K562 (cell line): ENCODE data around the gene POLD4. TPM values are rescaled to one million over a fixed set of nuclear protein-coding genes. Genes with fewer than 3 reads are reported as not detected.

Experiments
- ATAC-seq: fragments of 200-7000 bp; cut with Tn5 transposase; 3 replicates; pipeline ENCODE4 v1.9.1; 2020; ENCODE audit warnings: moderate library complexity
- BruUV-seq: library from RNA; stranded (reverse); fragments of 400-500 nt; replicated peaks from 2 replicates; lab custom pipeline; 2021; lab: Mats Ljungman, UMichigan
- CTCF ChIA-PET: fragments of 300-600 bp; formaldehyde crosslinking; extraction: SDS; loops from one replicate; lab custom pipeline; 2021; ENCODE audit warnings: low intra/inter-chr PET ratio; lab: Yijun Ruan, JAX
- POLR2A ChIA-PET: fragments of 300-600, 350-650 bp; sonication (Branson Sonifier 250); formaldehyde crosslinking; extraction: SDS; loops from one replicate; lab custom pipeline; 2021; ENCODE audit warnings: antibody characterized with exemption, inconsistent platforms; lab: Yijun Ruan, JAX
- DNase-seq, 4 experiments: peaks; one replicate each; pipeline versions ENCODE4 v3.0.0 to v3.0.0-alpha.2; 2011 to 2018; ENCODE audit warnings: low spot score in 3 of 4, mixed read lengths in 3 of 4; ENCODE audit errors: extremely low read depth in 1 of 4
- FAIRE-seq: peaks from 2 replicates; lab custom pipeline; 2011; peaks lifted over from hg19 to GRCh38; lab: Jason Lieb, UNC
- H2AFZ ChIP-seq: 2 replicates; pipeline ENCODE4 v1.6.0; 2011; ENCODE audit warnings: low read depth, low read length, control low read depth, inconsistent platforms
- H3K27ac ChIP-seq: fragments of 200-600 bp; 3 replicates; pipeline ENCODE4 v1.8.0; 2011; ENCODE audit warnings: low read depth, mild to moderate bottlenecking, control low read depth, inconsistent platforms, low read length, moderate library complexity, mixed read lengths; ENCODE audit errors: extremely low read depth
- H3K27me3 ChIP-seq, 2 experiments: fragments of 300-600 bp in 1 of 2; 2 replicates in 1 of 2; 3 replicates in 1 of 2; pipeline versions ENCODE4 v1.6.0 to v1.8.0; 2011; ENCODE audit warnings: inconsistent platforms in 2 of 2, low read length in 2 of 2, mild to moderate bottlenecking in 1 of 2, mixed read lengths in 1 of 2, moderate library complexity in 1 of 2; ENCODE audit not compliant: control insufficient read depth in 2 of 2, insufficient read depth in 2 of 2
- H3K36me3 ChIP-seq: fragments of 300-600 bp; 3 replicates; pipeline ENCODE4 v1.8.0; 2011; ENCODE audit warnings: mild to moderate bottlenecking, low read length, inconsistent platforms; ENCODE audit not compliant: control insufficient read depth, insufficient read depth
- H3K4me1 ChIP-seq, 2 experiments: fragments of 200-600 bp in 1 of 2; replicated peaks in 1 of 2; 2 replicates in 1 of 2; 3 replicates in 1 of 2; pipeline versions ENCODE4 v1.5.1 to v1.8.0; 2011; ENCODE audit warnings: inconsistent platforms in 2 of 2, low read length in 2 of 2, mild to moderate bottlenecking in 1 of 2, mixed read lengths in 1 of 2, moderate library complexity in 1 of 2; ENCODE audit not compliant: control insufficient read depth in 2 of 2, insufficient read depth in 2 of 2
- H3K4me2 ChIP-seq: 2 replicates; pipeline ENCODE4 v1.6.1; 2011; ENCODE audit warnings: low read length, control low read depth, inconsistent platforms, mixed read lengths; ENCODE audit not compliant: insufficient read depth
- H3K4me3 ChIP-seq: fragments of 200-600 bp; sonication (generic), shearing (Covaris generic); 2 replicates; pipeline ENCODE4 v1.5.1; 2016; ENCODE audit warnings: control low read depth, inconsistent platforms
- H3K79me2 ChIP-seq: fragments of 200-600 bp; 3 replicates; pipeline ENCODE4 v1.8.0; 2011; ENCODE audit warnings: low read length, inconsistent platforms; ENCODE audit not compliant: control insufficient read depth, insufficient read depth
- H3K9ac ChIP-seq, 2 experiments: 2 replicates each; pipeline versions ENCODE4 v1.6.0 to v1.6.1; 2011; ENCODE audit warnings: low read depth in 2 of 2, low read length in 2 of 2, control low read depth in 1 of 2, inconsistent platforms in 1 of 2, mild to moderate bottlenecking in 1 of 2, mixed read lengths in 1 of 2; ENCODE audit not compliant: insufficient read depth in 1 of 2
- H3K9me1 ChIP-seq: one replicate; pipeline ENCODE4 v1.6.0; 2011; ENCODE audit warnings: inconsistent platforms, mild to moderate bottlenecking, low read length, moderate library complexity; ENCODE audit not compliant: control insufficient read depth, insufficient read depth
- H3K9me3 ChIP-seq: replicated peaks from 2 replicates; pipeline ENCODE4 v1.5.1; 2011; ENCODE audit warnings: low read depth, low read length, inconsistent platforms; ENCODE audit not compliant: control insufficient read depth, insufficient read depth
- H4K20me1 ChIP-seq: replicated peaks from 2 replicates; pipeline ENCODE4 v1.6.1; 2011; ENCODE audit warnings: low read length, inconsistent platforms, mixed read lengths; ENCODE audit not compliant: control insufficient read depth, insufficient read depth
- CXXC5 ChIP-seq: fragments of 250-450 bp; sonication (Bioruptor Pico); IDR thresholded peaks from 2 replicates; pipeline ENCODE4 v1.8.0; 2022; ENCODE audit warnings: inconsistent platforms, mild to moderate bottlenecking, moderate library complexity
- GTF2F1 ChIP-seq: IDR thresholded peaks from 2 replicates; pipeline ENCODE4 v1.6.1; 2011; ENCODE audit warnings: low read depth, low read length, improper control_type of control experiment
- ILF3 ChIP-seq: fragments of 450-650 bp; IDR thresholded peaks from 2 replicates; pipeline ENCODE4 v1.6.1; 2018; ENCODE audit warnings: antibody characterized with exemption, mild to moderate bottlenecking, moderate library complexity, borderline replicate concordance
- JUN ChIP-seq, 2 experiments: sonication (generic) in 1 of 2; formaldehyde crosslinking in 1 of 2; IDR thresholded peaks; 2 replicates each; pipeline versions ENCODE4 v1.6.1 to v1.8.0; 2012 to 2022; ENCODE audit warnings: borderline replicate concordance in 2 of 2, mild to moderate bottlenecking in 2 of 2, improper control_type of control experiment in 1 of 2, low read depth in 1 of 2, low read length in 1 of 2, missing genetic modification reagents in 1 of 2
- PHB2 ChIP-seq: fragments of 450-650 bp; IDR thresholded peaks from 2 replicates; pipeline ENCODE4 v1.6.1; 2017; ENCODE audit warnings: low read depth
- PRPF4 ChIP-seq: fragments of 200-400 bp; formaldehyde crosslinking; IDR thresholded peaks from one replicate; pipeline ENCODE4 v1.6.1; 2017; ENCODE audit warnings: low read length, low read depth, mild to moderate bottlenecking; ENCODE audit not compliant: insufficient read depth, poor library complexity, severe bottlenecking
- RUNX1 ChIP-seq: sonication (generic); IDR thresholded peaks from 2 replicates; pipeline ENCODE4 v1.6.1; 2016; ENCODE audit warnings: antibody characterized with exemption, low read depth
- SMAD3 ChIP-seq: fragments of 450-650 bp; formaldehyde crosslinking; conservative IDR thresholded peaks from 2 replicates; pipeline ENCODE4 v1.4.0; 2020; ENCODE audit warnings: mild to moderate bottlenecking
- ZBED1 ChIP-seq: IDR thresholded peaks from 2 replicates; pipeline ENCODE4 v1.6.1; 2014
- ZNF699 ChIP-seq: fragments of 250-450 bp; sonication (Bioruptor Pico); IDR thresholded peaks from 2 replicates; pipeline ENCODE4 v1.8.0; 2021; ENCODE audit warnings: mild to moderate bottlenecking, moderate library complexity; ENCODE audit not compliant: insufficient replicate concordance
- WGBS: fragments of 100-300 bp; shearing (Covaris generic); methylation state at CpG from one replicate; pipeline ENCODE4 v1.1.6; 2016; ENCODE audit warnings: low coverage, mixed read lengths; ENCODE audit not compliant: insufficient coverage; ENCODE audit errors: missing lambda C conversion rate; 5-methylcytosine and 5-hydroxymethylcytosine counted together
- in situ Hi-C: fragments of 300-500 bp; cut with MboI; formaldehyde crosslinking; loops from 4 replicates; pipeline ENCODE4 v1.15.0; 2018; ENCODE audit warnings: inconsistent platforms, mixed read lengths
- intact Hi-C: fragments of 100-400 bp; cut with micrococcal nuclease; formaldehyde crosslinking; loops from 2 replicates; pipeline ENCODE4 v1.14.2; 2022
- polyA plus RNA-seq, 8 experiments: library from polyadenylated mRNA; depleted of rRNA in 4 of 8; stranded (reverse) in 5 of 8; unstranded in 3 of 8; fragments of >200 nt; fragmentation: Nextera tagmentation in 2 of 8; fragmentation: Illumina TruSeq in 1 of 8; extraction: Ambion mirVana in 2 of 8; extraction: Trizol in 1 of 8; gene quantifications; 2 replicates each; pipeline versions ENCODE4 v1.2.1 to v1.2.3, GENCODE V29; 2011 to 2014; ENCODE audit warnings: inconsistent platforms in 1 of 8, missing spikeins in 1 of 8
- total RNA-seq, 7 experiments: library from RNA; depleted of rRNA in 6 of 7; stranded (reverse); fragments of >200 nt in 6 of 7; fragmentation: Illumina TruSeq in 2 of 7; extraction: Trizol in 2 of 7; gene quantifications; 2 replicates each; pipeline versions ENCODE4 v1.2.1 to v1.2.3, GENCODE V29; 2011 to 2021; ENCODE audit warnings: low replicate concordance in 1 of 7
- TF ChIP-seq, protein P1 (sequence below), 3 experiments: fragments of 200-800 bp in 1 of 3; sonication (Bioruptor generic) in 1 of 3; sonication (generic) in 1 of 3; formaldehyde crosslinking in 1 of 3; IDR thresholded peaks; 2 replicates each; pipeline versions ENCODE4 v1.6.1 to v1.8.0; 2016 to 2022; ENCODE audit warnings: mild to moderate bottlenecking in 2 of 3, missing compliant biosample characterization in 2 of 3, missing genetic modification characterization in 2 of 3, missing genetic modification reagents in 1 of 3
- TF ChIP-seq, protein P2 (sequence below): fragments of 250-450 bp; sonication (Bioruptor Pico); IDR thresholded peaks from 2 replicates; pipeline ENCODE4 v1.5.1; 2021; ENCODE audit warnings: mild to moderate bottlenecking
- TF ChIP-seq, protein P3 (sequence below): conservative IDR thresholded peaks from 2 replicates; pipeline ENCODE4 v1.6.1; 2011; ENCODE audit warnings: low read depth, mild to moderate bottlenecking, low read length; ENCODE audit not compliant: control insufficient read depth

The POLD4 gene
- total and polyA plus RNA-seq, 9 of the 15 experiments (the other 6 are each of a cell fraction or from before 2014, with no cell fraction given), result 5.8 to 64.5 (median 18.3) TPM

DNA sequence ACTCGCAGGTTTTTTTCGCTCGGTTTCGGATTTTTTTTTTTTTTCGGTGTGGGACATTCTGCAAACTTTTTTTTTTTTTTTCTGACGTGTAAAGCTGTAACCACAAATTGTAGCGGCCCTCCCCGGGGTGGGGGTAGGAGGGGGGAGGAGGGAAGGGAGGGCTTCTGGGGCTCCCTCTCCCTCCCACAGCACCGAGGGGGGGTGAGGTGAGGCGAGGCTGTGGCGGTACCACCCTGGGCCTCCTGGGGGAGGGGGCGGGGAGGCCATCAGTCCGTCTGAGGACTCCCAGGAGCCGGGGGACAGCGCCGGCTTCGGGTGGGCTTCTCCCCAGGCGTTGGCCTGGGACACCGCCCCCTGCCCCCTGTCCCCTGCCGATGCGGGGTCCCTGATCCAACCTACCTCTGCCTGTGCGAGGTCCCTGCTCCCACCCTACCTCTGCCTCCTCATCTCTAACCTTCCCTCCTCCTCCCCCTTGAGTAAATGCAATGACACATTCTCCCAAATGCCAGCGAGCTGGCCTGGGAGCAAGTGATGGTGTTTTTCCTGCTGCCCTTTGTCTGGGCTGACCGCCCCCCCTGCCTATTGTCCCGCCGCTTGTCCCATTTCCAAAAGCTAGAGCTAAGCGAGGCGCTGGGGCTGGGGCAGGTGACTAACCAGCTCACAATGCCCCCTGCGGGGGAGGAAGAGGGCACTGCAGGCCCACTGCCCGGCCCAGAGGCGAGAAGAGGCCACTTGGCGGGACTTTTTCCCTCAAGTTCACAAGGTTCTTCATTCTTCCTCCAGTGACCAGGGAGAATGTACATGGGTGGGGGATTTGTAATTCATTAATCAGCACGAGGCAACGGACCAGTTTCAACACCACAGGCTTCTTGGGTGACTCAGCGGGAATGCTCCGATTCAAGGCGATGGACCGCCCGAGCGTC lies 20.6 kb upstream of the POLD4 start (continued):
- no peak for TF ChIP-seq SMAD3
- no peak for TF ChIP-seq ZNF699 (CRISPR knock-in tag)
- no peak for TF ChIP-seq JUN (IDR thresholded peaks at IDR 0.05; ENCODE audit: borderline replicate concordance, low read depth, low read length)
- TF ChIP-seq JUN (CRISPR knock-in tag; IDR thresholded peaks at IDR 0.05; ENCODE audit: borderline replicate concordance), result peak; percentile 68; the same call in 1 of the 2 replicates
- TF ChIP-seq, protein P1, sequence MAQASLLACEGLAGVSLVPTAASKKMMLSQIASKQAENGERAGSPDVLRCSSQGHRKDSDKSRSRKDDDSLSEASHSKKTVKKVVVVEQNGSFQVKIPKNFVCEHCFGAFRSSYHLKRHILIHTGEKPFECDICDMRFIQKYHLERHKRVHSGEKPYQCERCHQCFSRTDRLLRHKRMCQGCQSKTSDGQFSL (CRISPR knock-in tag; IDR thresholded peaks at IDR 0.05), result 0 out of 2 replicates have a peak, but pooled peaks have one; percentile 29
- TF ChIP-seq, protein P1 (tag; IDR thresholded peaks at IDR 0.05), result peak in 1 of 2 experiments; percentile 73; a peak in 2 of 4 replicates

DNA sequence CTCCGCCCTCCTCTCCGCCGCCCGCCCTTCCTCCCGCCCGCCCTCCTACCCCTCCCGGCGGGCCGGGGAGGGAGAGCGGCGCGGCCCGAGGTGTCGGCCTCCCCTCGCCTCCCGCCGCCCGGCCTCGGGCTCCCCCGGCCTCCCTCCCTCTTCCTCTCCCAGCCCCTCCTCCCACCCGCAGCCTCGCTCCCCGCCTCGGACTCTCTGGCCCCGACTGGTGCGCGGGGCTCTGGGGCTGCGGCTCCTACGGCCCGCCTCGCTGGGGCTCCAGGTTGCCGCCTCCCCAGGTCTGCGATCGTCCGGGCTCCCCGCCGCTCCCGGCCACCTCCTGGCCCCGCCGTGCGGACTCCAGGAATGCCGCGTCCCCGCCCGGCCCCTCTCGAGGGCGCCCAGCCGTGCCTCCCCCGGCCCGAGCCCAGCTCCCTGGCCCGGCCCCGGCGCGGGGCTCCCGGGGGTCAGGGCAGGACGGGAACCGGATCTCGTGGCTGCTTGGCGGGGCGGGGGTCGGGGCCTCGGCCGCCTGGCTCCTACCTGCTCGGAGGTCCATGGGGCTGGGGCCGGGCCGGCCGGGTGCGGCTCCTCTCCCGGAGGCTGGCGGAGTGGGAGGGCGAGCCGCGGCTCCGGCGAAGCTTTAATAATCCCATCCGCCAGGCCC lies 19.8 kb upstream of the POLD4 start, which contains the start of gene CLCF1:
TSS of gene CLCF1 (minus strand) at position 606 of the 655 bp plus-strand sequence. CDS start at position 547, 59 bp downstream.
- no peaks in the 10 kb centered on the region for H4K20me1 ChIP-seq
- ATAC-seq, result peak; percentile 75
- ChIA-PET CTCF (interaction anchor here (0.7 to 4.1 kb wide), 2 partner anchors 16 to 22 kb away, joined by 3 to 21 read pairs; no protein-coding TSS in a partner anchor), POLR2A (interaction anchor here (0.6 to 3.0 kb wide), 8 partner anchors 8 to 272 kb away, joined by 3 to 11 read pairs (median 4); no protein-coding TSS in a partner anchor)
- WGBS, result under 1% methylated on average over 39 of the region's 76 CpGs
- no peak for FAIRE-seq
- H2AFZ ChIP-seq, result peak within 1 kb of the TSS; percentile 73
- H3K4me3 ChIP-seq, result peak within 1 kb of the TSS; percentile 96
- peaks cover 52 to 74% of the 10 kb centered on the region in 2 experiments for H3K4me1 ChIP-seq
- intact Hi-C loops (no loop called here), in situ Hi-C loops (no loop called here)
- no peaks in the 10 kb centered on the region for H3K9me3 ChIP-seq
- peak within 1 kb of the TSS; percentile 90 to 95 for H3K9ac ChIP-seq
- peak within 1 kb of the TSS; percentile 79 for H3K4me2 ChIP-seq
- H3K36me3 ChIP-seq, result no peaks in the 10 kb centered on the region
- DNase-seq, result peak; percentile 86 to 91 (median 88)
- no peaks in the 10 kb centered on the region for H3K9me1 ChIP-seq
- H3K27ac ChIP-seq, result peak within 1 kb of the TSS; percentile 95
- BruUV-seq, result no TSS peak
- peaks cover 39% of the 10 kb centered on the region; the same call in 2 of the 3 replicates for H3K79me2 ChIP-seq
- no peaks in the 10 kb centered on the region for H3K27me3 ChIP-seq
- no peak for TF ChIP-seq GTF2F1
- TF ChIP-seq, protein P2, sequence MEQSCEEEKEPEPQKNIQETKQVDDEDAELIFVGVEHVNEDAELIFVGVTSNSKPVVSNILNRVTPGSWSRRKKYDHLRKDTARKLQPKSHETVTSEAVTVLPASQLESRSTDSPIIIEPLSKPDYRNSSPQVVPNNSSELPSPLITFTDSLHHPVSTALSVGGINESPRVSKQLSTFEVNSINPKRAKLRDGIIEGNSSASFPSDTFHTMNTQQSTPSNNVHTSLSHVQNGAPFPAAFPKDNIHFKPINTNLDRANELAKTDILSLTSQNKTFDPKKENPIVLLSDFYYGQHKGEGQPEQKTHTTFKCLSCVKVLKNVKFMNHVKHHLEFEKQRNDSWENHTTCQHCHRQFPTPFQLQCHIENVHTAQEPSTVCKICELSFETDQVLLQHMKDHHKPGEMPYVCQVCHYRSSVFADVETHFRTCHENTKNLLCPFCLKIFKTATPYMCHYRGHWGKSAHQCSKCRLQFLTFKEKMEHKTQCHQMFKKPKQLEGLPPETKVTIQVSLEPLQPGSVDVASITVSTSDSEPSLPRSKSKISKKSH (CRISPR knock-in tag), result no peak
- TF ChIP-seq RUNX1, result no peak
- peak; percentile 61; the same call in 1 of the 2 replicates for TF ChIP-seq CXXC5 (CRISPR knock-in tag)
- no peak for TF ChIP-seq ZBED1
- TF ChIP-seq, protein P3, sequence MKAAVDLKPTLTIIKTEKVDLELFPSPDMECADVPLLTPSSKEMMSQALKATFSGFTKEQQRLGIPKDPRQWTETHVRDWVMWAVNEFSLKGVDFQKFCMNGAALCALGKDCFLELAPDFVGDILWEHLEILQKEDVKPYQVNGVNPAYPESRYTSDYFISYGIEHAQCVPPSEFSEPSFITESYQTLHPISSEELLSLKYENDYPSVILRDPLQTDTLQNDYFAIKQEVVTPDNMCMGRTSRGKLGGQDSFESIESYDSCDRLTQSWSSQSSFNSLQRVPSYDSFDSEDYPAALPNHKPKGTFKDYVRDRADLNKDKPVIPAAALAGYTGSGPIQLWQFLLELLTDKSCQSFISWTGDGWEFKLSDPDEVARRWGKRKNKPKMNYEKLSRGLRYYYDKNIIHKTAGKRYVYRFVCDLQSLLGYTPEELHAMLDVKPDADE, result no peak; the same call in 1 of the 2 replicates
- 0 out of 2 replicates have a peak, but pooled peaks have one; percentile 56 for TF ChIP-seq ILF3
- no peak for TF ChIP-seq PRPF4
- no peak for TF ChIP-seq PHB2
